NCI-H82 treated with DMSO at 0.1 percent for 48 hours (cell line): Measurements from ENCODE around the gene RAB11FIP3.

Source experiments
- DNase-seq: peaks from one replicate; lab custom pipeline; 2025; ENCODE audit not compliant: unreplicated experiment; lab: John Stamatoyannopoulos, UW

Gene RAB11FIP3

DNA sequence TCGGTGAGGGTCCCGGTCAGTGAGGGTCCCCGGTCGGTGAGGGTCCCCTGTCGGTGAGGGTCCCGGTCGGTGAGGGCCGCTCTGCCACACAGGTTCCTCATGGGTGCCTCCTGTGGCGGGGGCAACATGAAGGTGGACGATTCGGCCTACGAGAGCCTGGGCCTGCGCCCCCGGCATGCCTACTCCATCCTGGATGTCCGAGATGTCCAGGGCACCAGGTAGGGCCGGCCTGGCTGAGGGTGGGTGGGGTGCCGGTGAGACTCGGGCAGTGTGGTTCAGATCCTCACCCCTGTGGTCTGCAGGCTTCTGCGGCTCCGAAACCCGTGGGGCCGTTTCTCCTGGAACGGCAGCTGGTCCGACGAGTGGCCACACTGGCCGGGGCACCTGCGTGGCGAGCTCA is 125.8 kb downstream of the RAB11FIP3 start:
- no peak for DNase-seq

DNA sequence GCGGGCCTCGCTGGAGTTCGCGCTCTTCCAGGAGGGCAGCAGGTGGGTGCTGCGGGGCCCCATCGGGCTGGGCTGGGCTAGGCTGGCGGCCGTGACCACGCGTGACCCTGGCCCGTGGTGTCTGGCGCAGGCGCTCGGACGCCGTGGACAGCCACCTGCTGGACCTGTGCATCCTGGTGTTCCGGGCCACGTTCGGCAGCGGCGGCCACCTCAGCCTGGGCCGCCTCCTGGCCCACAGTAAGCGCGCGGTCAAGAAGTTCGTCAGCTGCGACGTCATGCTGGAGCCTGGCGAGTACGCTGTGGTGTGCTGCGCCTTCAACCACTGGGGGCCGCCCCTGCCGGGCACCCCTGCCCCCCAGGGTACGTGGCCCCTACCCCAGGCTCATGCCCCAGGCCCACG is 126.7 kb downstream of the RAB11FIP3 start:
- no peak for DNase-seq

DNA sequence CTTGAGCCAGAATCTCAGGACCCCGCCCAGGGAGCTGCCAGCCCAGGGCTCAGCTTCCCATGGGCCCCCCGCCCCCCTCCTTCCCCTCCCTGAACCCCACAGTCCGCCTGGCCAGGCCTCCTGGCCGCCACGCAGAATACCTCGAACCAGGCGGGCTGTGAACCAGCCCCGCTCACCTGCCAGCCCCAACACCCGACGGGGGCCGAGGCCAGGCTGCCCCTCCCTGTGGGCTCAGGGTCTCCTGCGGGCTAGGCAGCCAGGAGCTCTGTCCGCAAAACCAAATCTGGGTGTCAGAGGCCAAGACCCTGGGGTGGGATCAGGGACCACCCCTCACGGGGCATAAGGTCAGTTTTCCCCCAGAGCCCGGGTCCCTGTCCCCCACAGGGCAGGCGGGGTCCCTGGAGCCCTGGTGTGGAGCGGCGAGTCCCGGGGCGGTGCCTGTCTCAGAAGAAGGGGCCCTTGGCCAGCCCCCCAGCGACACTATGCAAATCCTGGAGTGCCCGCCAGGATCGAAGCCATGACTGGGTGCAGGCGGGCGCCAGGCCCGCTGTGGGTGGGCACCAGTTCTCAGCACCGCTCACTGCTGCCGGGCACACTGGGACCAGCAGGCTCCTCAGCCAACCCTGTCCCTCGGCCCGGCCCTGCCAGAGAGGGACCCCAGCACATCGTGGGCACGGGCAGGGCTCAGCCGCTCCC is 128.3 kb downstream of the RAB11FIP3 start:
- DNase-seq = no peak

DNA sequence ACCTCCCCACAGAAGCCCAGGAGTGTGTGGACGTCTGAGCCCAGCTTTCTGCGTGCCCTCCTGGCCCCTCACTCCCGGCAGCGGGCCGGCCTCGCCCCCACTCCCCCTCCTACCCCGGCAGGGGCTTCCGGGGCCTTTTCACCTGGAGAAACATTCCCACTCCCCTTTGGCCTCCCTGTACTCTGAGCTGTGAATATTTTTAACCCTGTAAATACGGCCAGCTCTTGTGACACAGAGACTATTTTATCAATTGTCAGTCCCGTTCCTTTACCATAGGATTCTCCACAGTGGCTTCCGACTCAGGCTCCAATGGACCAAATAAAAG is 128.8 kb downstream of the RAB11FIP3 start:
- no peak for DNase-seq

DNA sequence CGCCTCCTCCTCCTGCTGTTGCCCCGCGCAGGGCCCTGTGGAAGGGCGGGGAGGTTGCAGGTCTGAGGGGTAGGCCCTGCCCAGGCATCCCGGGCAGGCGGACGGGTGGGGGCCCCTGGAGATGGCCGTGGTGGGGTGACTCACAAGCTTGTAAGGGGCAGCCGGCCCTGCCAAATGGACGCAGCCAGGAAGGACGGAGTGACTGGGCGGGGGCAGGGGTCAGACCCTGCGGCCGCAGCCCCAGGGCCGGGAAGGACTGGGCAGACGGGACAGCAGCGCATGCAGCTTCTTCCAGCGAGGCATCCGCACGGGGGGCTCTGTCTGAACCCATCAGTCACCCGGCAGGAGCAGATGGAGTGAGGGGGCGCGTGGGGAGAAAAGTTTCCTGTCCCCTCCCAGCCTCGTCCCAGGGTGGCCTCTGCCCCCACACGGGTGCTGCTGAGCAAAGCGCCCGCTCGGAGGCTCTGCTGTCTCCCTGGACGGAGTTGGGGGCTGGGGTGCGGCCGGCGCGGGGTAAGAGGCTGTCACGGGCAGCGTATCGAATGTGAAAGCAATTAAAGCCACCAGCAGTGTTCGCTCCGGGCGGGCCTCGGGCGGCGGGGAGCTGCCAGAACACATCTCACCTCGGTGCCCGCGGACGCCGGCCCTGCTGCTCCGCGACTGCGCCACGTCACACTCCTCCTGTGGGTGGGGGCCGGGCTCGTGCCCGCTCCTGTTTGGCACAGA is 129.4 kb downstream of the RAB11FIP3 start:
- DNase-seq = no peak

DNA sequence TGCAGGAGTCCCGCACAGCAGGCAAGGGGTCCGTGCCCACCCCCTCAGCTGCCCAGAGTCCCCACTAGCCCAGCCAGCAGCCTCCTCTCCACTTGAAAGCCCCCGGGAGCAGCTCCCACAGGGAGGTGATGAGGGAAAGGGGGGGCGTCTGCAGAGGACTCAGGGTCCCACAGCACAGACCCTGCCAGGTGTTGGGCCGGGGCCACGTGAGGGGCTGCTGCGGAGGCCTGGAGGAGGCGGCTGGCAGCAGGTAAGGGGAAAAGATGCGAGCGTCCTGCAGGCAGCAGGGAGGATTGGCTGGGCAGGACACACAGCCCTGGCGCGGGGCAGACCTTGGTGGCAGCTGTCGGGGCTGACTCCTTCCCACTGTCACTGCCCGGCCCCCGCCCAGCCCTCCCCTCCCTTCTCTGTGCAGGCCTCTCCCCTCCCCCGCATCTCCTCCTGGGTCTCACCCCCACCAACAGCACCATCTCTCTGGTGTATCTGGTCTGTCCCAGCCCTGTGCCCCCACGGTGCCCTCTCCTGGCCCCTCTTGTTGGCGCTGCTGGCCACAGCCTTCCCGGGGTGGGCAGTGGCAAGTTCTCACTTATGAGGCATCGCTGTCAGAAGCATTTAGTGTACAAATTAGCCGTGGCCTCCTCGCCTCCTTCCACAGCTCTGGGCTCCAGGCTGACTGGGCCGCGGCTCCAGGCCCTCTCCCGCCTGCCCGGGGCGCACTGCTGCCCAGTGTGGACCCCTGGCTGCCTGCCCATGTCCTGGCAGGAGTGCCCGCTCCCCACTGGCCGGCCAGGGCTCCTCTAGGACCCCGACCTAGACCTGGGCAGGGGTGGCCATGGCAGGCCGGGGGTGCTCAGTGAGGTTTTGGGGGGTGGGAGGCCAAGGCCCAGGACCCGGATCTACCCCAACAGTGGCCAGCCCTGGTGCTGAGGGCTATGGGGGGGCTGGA is 130.4 kb downstream of the RAB11FIP3 start:
- DNase-seq = no peak

DNA sequence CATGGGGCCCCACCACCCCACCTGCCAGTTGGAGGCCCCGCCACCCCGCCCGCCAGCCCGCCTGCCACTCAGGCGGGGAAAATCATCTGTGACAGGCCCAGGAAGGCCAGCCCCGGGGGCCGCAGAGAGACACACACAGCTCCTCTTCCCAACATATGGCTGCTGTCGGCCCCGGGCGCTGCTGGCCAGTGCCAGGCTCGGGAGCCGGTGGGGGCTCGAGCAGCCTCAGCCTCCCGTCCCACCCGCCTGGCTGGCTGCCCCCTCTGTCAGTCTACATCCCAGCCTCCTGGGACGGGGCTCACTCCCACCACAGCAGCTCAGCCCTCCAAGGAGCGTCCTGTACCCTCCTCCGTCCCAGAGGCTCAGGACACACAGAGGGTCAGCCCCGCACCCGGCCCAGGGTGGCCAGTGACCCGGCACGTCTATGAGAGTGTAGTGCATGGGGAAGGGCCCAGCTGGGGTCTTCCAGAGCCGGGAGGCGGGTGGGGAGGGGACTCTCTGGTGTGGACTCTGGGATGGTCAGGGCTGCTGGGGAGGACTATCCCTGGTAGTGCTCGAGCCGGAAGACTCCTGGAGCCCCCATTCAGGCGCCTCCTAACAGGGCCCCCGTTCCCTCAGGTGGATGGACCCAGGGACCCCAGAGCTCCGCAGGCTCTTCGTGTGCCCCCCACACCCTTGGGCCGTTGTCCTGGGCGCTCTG is 131.2 kb downstream of the RAB11FIP3 start:
- no peak for DNase-seq

DNA sequence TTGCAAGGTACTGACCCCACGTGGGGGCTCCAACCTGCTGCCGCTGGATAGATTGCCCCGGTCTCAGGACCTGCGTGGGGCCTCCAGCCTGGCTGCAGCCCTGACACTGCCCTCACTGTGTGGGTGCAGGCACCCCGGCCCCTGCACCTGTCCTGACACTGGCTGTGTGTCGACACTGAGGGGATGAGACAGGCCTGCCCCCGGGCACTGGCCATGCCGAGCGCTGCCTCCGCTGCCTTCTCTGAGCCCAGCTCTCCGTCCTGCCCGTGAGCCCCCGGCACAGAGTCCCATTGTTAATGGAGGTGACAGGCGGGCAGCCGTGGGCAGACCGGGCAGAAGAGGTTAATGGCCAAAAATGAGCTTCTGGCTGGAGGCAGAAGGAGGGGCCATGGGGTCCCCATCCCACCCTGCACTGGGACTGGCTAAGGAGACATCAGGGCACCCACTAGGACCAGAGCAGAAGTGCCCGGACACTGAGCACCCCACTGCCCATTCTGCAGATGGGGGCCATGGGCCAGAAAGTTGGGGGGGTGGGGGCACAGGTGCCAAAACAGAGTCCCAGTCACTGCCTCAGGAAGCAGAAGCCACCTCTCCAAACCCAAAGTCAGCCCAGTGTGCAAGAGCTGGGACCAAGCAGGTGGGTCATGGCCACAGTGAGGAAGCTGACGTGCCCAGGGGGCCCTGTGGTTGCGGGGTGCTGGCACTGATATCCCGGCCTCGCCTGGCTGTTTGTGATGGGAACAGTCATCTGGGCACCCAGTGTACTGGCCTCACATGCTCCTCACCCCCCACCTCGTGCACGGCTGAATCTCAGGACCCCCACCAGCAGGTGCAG is 132.2 kb downstream of the RAB11FIP3 start:
- no peak for DNase-seq

DNA sequence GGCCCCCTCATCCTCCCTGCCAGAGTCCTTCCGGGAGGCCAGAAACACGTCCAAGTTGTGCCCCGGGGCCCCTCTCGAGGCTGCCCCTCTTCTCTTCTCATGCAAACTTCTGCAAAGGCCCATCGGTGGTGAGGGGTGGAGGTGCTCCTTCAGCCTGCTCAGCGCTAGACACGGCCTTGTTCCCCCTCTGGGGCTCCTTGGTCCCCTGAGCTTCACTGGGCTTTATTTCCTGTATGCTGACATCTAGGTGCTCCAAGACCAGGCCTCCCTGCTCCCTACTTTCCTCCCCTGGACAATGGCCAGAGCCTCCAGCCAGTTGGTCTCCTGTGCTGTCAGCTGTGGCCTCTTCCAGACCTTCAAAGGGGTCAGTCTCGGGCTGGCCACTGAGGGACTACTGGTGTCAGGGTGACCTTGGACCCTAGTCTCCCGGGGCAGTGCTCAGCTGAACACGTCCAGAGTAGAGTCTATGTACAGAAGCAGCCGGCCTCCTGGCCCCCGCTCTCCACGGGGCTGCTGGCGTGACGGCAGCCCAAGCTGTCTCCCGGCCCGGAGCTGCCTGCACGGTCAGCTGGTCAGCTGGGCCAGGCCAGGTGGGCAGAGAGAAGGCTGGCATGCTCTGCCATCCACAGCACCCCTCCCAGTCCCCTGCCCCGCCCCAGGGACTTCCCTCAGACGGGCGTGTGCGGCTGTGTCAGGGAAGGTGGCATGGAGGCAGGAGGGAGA is 133.0 kb downstream of the RAB11FIP3 start:
- no peak for DNase-seq

DNA sequence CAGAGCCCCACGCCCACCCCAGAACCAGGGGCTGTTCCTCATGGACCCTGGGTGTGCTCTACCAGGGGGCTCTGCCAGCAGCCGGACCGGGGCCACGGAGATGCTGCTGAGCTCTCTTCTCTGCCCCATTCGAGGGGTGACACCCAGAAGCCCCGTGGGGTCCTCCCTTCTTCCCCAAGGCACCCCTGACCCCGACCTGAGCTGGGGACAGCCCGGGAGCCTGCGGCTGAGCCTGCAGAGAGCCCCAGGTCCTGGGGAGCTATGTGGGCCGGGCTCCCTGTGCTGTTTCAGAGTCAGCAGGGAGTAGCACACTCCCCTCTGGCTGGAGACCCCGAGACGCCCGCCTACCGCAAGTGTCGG is 133.6 kb downstream of the RAB11FIP3 start:
- no peak for DNase-seq

DNA sequence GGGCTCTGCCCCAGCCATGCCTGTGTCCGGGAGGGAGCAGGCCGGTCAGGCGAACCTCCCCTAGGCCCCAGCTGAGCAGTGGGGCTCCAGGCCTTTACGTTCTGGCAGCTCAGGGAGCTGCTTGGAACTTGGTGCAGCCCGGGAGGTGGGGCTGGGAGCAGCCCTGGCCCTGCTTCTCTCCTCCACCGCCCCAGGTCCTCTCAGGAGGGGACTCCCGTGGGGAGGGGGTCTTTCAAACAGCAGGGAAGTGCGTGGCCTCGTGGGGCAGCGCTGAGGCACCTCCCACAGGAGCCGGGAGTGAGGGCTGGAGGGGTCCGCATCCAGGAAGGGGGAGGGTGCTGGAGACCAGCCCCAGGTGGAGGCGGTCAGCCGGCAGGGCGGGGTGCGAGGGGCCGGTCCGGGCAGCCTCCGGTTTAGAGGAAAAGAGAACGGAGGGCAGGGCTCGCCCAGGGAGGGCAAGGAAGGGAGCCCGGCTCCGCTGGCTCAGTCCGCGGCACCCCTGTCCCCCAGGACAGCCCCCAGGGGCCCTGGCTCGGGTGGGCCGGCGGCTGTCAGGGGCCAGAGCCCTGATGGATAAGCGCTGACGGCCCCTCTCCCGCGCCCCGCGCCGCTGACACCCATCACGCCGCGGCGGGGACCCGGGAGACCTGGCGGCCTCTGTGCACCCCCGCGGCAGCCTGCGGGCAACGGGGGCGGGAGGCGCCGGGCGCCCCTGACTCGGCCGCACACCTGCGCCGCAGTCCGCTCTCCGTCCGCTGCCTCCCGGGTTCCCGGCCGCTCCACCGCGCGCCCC is 134.2 kb downstream of the RAB11FIP3 start:
- DNase-seq = no peak

DNA sequence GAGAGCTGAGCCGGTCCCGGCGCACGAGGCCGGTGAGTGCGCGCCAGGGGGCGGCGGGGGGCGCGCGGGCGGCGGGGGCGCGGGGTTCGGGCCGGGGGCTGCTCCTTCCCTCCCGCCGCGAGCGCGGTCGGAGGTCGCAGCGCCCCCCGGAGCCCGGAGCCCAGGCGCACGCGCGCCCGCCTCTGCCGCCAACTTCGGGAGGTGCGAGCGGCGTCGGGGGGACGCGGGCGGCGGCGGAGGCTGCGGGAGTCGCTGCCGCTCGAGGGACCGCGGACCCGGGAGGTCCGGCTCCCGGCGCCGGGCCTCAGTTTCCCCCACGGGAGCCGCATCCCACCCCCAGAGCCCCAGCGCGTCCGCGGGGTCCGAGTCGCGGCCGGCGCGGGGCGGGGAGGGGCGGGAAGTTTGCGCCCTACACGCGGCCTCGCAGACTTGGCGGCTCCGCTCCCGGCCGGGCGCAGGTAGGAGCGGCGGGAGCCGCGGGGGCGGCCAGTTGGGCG is 134.8 kb downstream of the RAB11FIP3 start, which contains the start of gene PRR35:
Gene PRR35, plus strand, starts transcription at position 191 of the 497 bp plus-strand sequence. CDS start 2,901 bp downstream, outside the sequence.
- DNase-seq = no peak

DNA sequence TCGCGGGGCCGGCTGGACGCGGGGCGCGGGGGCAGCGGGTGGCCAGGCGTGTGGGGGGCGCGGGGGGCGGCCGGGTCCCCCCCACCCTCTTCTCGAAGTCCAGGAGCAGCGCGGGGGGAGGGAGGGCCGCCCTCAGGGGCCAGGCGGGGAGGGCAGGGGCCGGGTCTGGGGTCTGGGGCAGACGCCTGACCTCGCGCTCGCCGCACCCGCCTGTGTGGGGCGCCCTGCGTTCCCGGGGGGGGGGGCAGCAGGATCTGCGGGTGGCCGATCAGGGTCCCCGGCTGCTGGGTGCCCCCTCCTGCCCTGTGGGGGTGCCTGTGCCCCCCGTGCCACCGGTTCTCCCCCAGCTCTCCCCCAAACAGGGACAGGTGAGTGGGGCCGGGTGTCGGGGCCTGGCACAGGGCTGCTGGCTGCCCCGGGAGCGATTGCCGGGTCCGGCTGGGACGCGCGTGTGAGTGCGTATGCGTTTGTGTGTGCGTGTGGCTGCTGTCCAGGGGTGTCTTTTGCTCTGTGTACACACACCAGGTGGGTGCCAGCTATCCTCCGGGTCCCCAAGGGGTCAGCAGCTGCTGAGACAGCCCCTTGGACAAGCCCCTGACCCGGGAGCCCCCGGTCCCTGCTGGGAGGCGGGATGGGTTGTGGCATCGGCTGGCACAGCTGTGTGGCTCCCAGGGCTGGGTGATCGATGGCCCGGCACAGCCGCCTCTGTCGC is 135.4 kb downstream of the RAB11FIP3 start:
- DNase-seq = no peak

DNA sequence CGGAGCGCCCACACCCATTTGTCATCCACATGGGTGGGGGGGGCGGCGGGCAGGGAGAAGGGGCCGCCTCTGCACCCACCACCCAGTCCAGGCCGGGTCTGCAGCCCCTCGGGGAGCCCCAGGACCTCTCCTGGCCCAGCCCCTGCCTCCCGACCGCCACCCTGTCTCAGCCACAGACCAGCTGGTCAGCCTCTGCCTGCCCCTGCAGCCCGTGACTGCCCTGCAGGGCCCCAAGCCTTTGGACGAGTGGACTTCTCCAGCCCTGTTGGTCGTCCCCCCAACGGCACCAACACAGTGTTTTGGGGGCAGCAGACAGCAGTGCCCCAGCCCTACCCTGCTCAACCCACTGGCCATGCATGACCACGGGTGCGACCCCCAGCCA is 136.0 kb downstream of the RAB11FIP3 start:
- no peak for DNase-seq

DNA sequence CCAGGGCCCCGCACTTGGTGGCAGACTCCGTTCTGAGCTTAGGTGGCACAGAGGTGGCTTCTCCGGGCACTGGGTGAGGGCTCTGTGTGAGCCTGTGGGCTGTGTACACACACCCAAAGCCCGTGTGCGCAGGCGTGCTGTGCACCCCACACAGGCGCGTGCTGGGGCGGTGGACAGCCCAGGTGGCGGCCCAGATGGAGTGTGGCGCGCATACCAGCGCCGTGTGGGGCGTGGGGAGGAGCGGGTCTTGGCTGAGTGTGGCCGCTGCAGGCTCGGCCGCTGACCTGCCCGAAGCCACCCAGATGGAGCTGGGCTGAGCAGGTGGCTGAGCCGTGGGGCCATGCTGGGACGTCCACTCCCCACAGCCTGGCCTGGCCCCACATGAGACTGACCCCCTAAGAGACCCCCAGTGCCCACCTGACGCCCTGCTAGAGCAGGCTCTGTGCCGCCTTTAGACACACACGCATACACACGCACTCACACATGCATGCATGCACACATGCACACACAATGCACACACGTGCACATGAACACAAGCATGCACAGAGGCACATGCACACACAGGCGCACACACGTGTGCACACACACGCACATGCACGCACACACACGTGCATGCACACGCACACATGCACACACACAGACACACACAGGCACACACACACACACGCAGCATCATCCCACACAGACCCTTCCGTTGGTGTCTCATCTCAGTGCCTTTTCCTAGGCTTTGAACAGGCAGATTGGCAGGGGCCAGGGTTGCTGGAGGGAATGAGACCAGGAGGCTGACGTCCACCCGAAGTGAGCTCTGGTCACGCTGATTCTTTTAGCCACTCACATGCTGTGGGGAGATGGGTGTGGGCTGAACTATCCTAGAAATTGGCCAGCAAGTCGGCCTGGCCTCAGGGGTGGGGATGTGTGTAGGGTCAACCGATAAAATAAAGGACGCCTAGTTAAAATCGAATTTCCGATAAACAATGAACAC is 136.8 kb downstream of the RAB11FIP3 start:
- no peak for DNase-seq

DNA sequence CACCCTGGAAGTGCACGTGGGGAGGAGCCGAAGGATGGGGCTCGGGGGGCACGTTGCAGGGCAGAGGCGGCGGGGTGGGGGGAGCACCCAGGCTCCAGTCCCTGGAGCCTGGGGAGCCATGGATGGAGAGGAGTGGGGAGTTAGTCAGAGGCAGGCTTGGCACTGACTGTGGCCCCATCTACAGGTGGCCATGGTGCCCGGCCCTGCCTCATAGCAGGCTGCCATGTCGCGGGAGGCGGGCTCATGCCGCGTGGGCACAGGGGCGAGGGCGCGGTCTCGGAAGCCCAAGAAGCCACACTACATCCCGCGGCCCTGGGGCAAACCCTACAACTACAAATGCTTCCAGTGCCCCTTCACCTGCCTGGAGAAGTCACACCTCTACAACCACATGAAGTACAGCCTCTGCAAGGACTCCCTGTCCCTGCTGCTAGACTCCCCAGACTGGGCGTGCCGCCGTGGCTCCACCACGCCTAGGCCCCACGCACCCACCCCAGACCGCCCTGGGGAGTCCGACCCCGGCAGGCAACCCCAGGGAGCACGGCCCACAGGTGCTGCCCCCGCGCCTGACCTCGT is 137.7 kb downstream of the RAB11FIP3 start:
- DNase-seq = no peak
